AML-193 (cell line): ENCODE data around the gene NEB.

Experiments used
- DNase-seq, 2 experiments: peaks; one replicate each; lab custom pipeline; 2025; lab: John Stamatoyannopoulos, UW

NEB gene

DNA sequence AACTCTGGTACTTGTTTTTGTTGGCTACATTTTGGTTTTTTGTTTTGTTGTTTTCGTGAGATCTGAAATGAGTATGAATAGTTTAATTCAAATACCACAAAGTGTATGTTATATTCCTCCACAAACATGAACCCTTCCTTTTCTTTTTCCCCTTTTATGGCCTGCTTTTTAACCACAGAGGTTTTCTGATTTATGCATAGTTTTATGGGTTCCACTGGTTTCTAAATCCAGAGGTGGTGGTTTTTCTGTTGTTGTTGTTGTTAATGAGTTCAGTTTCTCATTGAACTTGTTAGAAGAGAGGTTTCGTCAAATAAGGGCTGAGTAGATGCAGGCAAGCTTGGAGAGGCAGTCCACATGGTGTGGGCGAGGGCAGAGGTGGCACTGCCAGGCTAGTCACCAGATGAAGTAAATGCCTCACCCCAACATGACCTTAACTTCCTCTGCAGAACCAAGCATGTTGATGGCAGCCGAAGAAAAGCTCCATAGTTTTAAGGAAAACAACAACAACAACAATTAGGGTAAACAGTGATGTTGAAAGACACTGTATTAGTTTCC lies 252.0 kb downstream of the NEB start:
- no peak for DNase-seq

DNA sequence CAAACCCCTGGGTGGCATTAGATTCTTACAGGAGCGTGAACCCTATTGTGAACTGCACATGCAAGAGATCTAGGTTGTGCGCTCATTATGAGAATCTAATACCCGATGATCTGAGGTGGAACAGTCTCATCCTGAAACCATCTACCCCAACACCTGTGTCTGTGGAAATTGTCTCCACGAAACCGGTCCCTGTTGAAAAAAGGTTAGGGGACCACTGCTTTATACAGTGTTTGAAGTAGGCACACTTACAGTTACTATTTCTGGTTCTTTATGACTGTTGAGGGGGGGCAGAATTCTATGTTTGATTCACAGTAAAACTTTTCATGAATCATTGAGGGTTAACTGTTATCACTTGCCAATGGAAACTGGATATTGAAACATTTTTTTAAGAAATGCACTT lies 252.5 kb downstream of the NEB start:
- no peak for DNase-seq

DNA sequence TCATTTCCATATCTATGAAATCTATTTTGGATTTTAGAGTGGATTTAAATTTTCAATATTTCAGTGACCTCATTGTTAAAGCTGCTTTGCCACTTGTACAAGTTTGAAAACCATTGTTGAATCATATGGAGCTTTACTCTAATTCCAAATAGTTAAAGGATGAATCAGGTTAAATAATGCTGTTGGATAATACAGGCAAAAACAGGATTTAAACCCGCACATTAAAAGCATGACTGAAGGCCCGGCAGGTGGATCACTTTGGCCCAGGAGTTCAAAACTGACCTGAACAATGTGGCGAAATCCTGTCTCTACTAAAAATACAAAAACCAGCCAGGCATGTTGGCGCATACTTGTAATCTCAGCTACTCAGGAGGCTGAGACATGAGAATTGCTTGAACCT lies 256.3 kb downstream of the NEB start:
- no peak for DNase-seq

DNA sequence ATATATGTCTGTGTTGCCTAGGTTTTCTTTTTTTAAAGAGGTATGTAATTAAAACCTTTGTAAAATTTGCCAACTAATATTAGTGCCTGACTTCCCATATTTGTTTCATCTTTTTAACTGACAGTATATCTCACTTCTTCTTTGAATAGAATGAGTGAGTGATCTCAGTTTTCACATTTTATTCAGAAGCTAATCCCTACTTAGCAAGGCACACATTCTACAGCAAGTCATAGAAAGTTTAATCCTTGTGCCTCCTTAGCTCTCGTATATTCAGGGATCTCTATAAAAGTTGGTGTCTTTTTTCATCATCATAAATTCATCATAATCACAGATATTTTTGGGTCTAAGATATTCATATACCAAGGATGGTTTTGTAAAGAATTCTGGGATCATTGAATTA lies 258.0 kb downstream of the NEB start:
- DNase-seq = no peak

DNA sequence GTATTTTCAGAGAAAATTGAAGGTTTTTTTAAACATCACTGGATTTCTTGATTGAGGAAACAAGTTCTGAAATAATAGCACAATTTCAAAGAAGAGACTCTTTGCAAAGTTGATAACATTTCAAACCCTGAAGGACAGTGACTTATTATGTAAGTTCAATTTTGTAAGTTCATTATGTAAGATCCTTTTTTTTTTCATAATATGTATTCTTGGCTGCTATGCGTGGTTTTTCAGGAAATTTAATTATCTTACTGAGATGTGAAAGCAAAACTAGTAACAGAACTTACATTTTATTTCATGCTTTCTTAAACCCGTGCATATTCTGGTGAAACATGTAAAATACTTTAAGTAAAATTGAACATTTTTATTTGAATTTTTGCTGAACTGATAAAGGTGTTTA lies 259.2 kb downstream of the NEB start:
- peak; percentile 40 to 52 for DNase-seq

DNA sequence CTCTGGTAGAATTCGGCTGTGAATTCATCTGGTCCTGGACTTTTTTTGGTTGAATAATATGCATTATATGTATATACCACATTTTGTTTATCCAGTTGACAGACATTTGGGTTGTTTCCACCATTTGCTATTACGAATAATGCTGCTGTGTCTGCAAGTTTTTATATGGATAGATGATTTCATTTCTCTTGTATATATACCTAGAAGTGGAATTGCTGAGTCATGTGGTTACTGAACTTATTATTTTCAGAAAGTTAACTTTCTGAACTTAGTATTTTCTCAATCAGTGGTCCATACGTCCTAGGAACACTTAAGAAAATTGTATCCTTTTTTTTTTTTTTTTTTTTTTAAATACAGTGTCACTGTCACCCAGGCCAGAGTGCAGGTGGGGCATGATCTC lies 261.3 kb downstream of the NEB start:
- no peak for DNase-seq

DNA sequence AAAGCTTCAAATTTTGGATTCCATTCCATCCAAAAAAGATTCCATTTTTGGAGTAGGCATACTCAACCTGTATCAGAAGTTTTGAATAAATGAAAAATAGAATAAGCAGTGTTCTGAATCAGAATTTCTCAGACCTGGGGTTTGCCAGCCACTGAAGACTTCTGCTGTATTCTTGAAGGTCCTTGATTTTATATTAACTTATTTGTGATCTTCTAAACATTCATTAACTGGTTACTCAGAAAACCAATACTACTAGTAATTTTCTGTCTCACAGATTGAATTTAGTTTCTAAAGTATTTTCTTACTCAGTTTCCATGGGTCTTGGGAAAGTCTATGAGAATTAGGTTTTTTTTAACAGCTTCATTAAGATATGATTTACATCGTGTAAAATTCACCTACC lies 263.7 kb downstream of the NEB start:
- no peak for DNase-seq

DNA sequence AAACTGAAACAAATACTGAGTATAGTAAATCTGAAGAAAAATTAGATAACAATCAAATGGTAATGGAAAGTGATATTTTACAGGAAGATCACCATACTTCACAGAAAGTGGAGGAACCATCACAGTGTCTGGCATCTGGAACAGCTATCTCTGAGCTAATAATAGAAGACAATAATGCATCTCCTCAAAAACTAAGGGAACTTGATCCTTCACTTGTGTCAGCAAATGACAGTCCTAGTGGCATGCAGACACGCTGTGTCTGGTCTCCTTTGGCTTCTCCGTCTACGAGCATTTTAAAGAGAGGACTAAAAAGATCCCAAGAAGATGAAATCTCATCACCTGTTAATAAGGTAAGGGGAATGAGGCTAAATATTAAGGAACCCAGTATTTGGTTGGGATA lies 268.5 kb downstream of the NEB start:
- DNase-seq = no peak

DNA sequence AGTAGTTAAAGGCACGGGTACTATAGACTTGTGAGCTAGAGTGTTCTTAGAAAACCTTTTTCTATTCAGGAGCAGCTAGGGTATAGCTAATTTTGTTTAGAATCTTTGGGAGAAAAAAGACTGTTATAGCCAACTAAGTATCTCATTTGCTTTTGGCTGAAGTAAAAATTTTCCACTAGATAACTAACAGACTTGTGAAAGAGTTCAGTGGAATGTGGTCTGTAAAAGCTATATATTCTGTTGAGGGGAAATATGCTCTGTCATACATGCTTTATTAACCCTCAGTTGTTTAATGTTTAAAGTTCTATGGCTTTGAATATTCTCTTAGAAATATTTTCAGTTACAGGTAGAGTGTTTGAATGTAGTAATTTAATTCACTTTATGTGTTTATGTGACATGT lies 274.9 kb downstream of the NEB start:
- no peak for DNase-seq

DNA sequence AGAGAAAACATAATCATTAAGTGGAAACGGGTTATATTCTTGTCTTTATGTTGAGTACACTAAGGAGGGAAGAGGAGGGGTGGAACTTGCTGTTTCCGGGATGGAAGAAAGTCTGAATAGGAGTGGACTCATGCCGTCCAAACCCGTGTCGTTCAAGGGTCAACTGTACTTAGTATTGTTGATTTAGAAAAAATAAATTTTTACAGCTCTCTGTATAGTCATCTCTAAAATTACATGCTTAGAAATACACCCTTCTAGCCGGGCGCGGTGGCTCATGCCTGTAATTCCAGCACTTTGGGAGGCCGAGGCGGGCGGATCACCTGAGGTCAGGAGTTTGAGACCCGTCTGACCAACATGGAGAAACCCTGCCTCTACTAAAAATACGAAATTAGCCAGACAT lies 295.1 kb downstream of the NEB start:
- DNase-seq = no peak

DNA sequence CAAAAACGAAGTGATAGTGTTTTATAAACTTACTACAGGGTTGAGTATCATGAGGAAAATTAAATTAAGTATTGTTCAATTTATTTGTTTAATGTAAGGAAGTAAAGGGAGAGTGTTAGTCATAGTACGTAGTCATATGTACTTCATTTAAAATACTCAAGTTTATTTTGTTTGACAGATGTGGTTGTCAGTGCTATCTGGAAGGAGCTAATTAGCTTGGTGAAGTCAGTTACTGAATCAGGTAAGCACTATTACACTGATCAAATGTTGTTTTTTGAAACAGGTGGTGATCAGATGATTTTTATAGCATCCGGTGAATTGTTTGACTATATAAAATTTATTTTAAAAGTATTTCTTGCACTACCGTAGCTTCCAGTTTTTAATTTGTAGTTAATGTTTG lies 295.8 kb downstream of the NEB start:
- DNase-seq = no peak

DNA sequence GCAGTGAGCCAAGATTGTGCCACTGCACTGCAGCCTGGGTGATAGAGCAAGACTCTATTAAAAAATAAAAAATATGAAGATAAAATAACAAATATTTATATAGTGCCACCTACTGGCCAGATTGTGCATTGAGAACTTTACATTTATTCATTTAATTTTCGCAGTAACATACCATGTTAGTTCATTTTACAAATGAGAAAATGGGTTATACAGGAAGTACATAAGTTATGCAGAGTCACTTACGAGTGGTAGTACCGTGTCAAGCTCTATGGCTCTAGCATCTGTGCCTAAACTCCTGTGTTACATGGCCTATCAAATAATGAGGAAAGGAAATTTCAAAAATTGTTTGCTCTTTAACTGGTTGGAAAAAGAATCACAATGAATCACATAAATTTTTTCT lies 296.6 kb downstream of the NEB start:
- DNase-seq = peak; percentile 45 to 57
